Activated CD4-positive, alpha-beta T cell treated with anti-CD3 and anti-CD28 coated beads for 36 hours (primary cell): Measurements from ENCODE around the gene PIM3. TPM values are rescaled to one million over a fixed set of nuclear protein-coding genes. Genes with fewer than 3 reads are reported as not detected.

Experiments used
- ATAC-seq: fragments of 200-7000 bp; cut with Tn5 transposase; one replicate; pipeline ENCODE4 v1.10.0; 2021; ENCODE audit warnings: mild to moderate bottlenecking, moderate library complexity
- CTCF ChIA-PET: fragments of 350-600 bp; sonication (Branson Sonifier 250); formaldehyde crosslinking; loops from one replicate; lab custom pipeline; 2021; ENCODE audit warnings: antibody characterized with exemption; lab: Charles Lee
- POLR2A ChIA-PET: fragments of 350-600 bp; sonication (Branson Sonifier 250); formaldehyde crosslinking; loops from one replicate; lab custom pipeline; 2021; ENCODE audit warnings: antibody characterized with exemption, inconsistent platforms; lab: Charles Lee
- DNase-seq: peaks from one replicate; pipeline ENCODE4 v3.0.0-alpha.2; 2020
- H3K27ac Mint-ChIP-seq: one replicate; pipeline ENCODE4 v1.8.0; 2021; ENCODE audit warnings: mixed read lengths
- H3K27me3 Mint-ChIP-seq: one replicate; pipeline ENCODE4 v1.8.0; 2021; ENCODE audit warnings: mixed read lengths
- H3K36me3 Mint-ChIP-seq: one replicate; pipeline ENCODE4 v1.8.0; 2021; ENCODE audit warnings: low read depth, mixed read lengths
- H3K4me1 Mint-ChIP-seq: one replicate; pipeline ENCODE4 v1.8.0; 2021; ENCODE audit warnings: mixed read lengths
- H3K4me3 Mint-ChIP-seq: one replicate; pipeline ENCODE4 v1.8.0; 2021; ENCODE audit warnings: mild to moderate bottlenecking, moderate library complexity, mixed read lengths
- H3K9me3 Mint-ChIP-seq: one replicate; pipeline ENCODE4 v1.8.0; 2021; ENCODE audit warnings: low read depth, mixed read lengths
- intact Hi-C, 2 experiments: fragments of 100-400 bp; cut with DNase I in 1 of 2; cut with micrococcal nuclease in 1 of 2; formaldehyde crosslinking; loops; one replicate each; pipeline versions ENCODE4 v1.14.2 to v1.15.1; 2022 to 2024; cut with DNase I, micrococcal nuclease
- total RNA-seq, 2 experiments: library from RNA; stranded (reverse); gene quantifications; one replicate each; pipeline ENCODE4 v1.2.3, GENCODE V29; 2021

The PIM3 gene
- total RNA-seq, 2 experiments from 2014 or later: 127 to 165 TPM

DNA sequence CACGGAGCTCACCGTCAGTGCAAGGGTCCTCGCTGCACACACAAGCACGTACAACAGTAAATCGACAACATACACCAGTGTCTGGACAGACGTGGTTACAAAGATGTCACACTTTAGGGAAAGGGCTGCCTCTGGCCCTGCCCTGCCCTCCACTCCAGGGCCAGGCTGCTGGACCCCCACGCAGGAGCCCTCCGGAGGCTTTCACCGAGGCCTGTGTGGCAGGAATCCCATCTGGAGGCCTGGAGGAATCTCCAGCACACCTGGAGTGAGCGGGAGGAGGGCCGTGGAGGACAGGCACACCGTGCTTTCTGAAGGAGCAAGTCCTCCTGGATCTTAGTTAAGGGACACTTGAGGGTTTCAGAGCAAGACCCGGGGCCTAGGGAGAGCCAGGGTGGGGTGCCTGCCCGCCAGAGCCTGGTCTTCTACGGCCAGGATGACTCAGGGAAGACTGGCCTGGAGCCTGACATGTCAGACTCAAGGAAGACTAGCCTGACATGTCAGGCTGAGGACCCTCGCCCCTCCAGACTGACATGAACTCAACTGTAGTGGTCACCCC, 2.1 kb upstream of the PIM3 start:
- CTCF ChIA-PET: no interaction called here
- no peak for ATAC-seq
- Mint-ChIP-seq H3K27me3 (no peaks in the 10 kb centered on the region), H3K36me3 (peaks cover 17% of the 10 kb centered on the region), H3K27ac (peak overlapping the region; percentile 93), H3K4me1 (peaks cover 11% of the 10 kb centered on the region), H3K4me3 (peak overlapping the region; percentile 81), H3K9me3 (no peaks in the 10 kb centered on the region)
- no peak for DNase-seq
- POLR2A ChIA-PET: interaction anchor here (0.6 kb wide), 1 partner anchor 22 kb away, joined by 3 read pairs; no protein-coding TSS in a partner anchor
- intact Hi-C loops: no loop called here

DNA sequence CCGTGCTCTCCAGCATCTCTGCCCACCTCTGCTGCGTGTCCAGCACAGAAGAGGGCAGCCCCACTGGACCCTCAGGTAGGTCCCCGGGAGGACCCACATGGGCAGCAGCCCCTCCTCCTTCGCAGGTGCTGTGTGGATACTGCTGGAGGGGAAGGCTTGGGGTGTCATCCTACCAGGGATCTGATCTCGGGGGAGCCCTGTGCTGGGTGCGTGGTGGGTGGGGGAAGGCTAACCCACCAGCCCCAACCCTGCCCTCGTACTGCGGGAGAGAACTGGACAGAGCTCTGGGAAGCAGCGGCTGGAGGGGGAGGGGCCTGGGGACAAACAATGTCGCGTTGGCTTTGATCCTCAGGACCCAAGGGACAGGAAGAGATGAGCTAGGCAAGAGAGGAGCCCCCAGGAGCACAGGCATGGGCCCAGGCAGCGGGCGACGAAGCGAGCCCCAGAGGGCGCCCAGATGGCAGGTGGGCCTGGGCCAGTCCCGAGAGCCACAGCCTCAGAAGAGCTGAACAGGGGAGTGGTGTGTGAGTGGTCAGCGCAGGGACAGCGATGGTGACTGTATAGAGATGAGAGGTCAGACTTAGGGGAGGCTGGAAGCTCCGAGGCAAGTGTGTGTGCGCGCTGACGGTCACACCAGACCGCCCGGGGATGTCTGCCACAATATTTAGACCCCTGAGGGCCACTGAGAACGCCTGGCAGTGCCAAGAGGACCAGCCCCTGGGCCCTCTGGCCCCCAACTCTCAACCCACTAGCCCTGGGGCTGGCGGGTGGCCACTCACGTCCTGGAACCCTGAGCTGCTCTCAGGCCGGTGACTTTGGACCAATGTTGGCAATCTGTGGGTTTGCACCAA, 1.4 kb upstream of the PIM3 start:
- peaks cover 23% of the 10 kb centered on the region for H3K36me3 Mint-ChIP-seq
- ATAC-seq (no peak), DNase-seq (no peak)
- peak overlapping the region; percentile 81 for H3K4me3 Mint-ChIP-seq
- ChIA-PET POLR2A (interaction anchor here (1.0 to 4.7 kb wide), 2 partner anchors 8 to 22 kb away, joined by 4 to 46 read pairs; no protein-coding TSS in a partner anchor), CTCF (no interaction called here)
- no peaks in the 10 kb centered on the region for H3K27me3 Mint-ChIP-seq
- peaks cover 15% of the 10 kb centered on the region for H3K4me1 Mint-ChIP-seq
- intact Hi-C loops: loop anchor here in 1 of 2 experiments (1.0 kb wide), 1 partner anchor 8 kb away; no protein-coding TSS in a partner anchor
- peak overlapping the region; percentile 93 for H3K27ac Mint-ChIP-seq
- H3K9me3 Mint-ChIP-seq: no peaks in the 10 kb centered on the region

DNA sequence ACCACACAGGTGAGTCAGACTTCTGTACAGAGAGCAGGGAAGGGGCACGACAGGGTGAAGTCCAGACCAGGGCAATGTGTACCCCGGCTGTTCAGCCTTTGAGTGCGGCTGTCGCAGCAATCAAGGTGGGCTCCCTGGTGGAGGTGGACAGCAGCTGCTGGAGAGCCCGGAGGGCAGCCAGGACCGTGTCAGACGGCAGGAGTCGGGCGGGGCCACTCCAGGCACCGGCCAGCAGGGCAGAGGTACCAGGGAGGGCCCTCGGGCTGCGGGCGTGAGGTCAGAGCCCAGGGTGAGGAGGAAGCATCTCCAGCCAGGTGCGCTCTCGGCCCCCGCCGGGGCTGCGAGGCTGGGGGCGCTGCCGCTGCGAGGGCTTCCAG, 802 bp upstream of the PIM3 start:
- ChIA-PET CTCF (interaction anchor here (0.6 to 1.0 kb wide), 2 partner anchors 71 to 214 kb away, joined by 3 to 4 read pairs; no protein-coding TSS in a partner anchor), POLR2A (interaction anchor here (1.0 to 4.7 kb wide), 2 partner anchors 9 to 23 kb away, joined by 3 to 46 read pairs (median 4); no protein-coding TSS in a partner anchor)
- intact Hi-C loops: loop anchor here (1.0 to 5.0 kb wide), 17 partner anchors 8 to 663 kb away; partner anchors contain the start of genes ALG12 (in 1 of the 2), BRD1 (in 1 of the 2), CRELD2 (in 1 of the 2) and MAPK11 (in 1 of the 2)
- H3K36me3 Mint-ChIP-seq: peaks cover 28% of the 10 kb centered on the region
- H3K4me3 Mint-ChIP-seq: peak overlapping the region; percentile 81
- DNase-seq (peak; percentile 65), ATAC-seq (peak; percentile 2)
- peak overlapping the region; percentile 93 for H3K27ac Mint-ChIP-seq
- no peaks in the 10 kb centered on the region for H3K9me3 Mint-ChIP-seq
- peaks cover 21% of the 10 kb centered on the region for H3K4me1 Mint-ChIP-seq
- H3K27me3 Mint-ChIP-seq: no peaks in the 10 kb centered on the region

DNA sequence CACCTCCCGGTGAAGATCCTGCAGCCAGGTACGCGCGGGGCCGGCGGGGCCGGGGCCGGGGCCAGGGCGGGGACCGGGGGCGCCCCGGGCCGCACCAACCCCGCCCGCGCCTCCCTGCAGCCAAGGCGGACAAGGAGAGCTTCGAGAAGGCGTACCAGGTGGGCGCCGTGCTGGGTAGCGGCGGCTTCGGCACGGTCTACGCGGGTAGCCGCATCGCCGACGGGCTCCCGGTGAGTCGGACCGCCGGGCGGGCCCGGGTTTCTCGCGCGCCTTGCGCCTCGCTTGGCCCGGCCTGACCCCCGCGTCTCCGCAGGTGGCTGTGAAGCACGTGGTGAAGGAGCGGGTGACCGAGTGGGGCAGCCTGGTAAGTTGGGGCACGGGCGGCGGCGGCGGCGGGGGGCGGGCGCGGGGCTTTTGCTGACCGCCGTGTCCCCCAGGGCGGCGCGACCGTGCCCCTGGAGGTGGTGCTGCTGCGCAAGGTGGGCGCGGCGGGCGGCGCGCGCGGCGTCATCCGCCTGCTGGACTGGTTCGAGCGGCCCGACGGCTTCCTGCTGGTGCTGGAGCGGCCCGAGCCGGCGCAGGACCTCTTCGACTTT, 531 bp downstream of the PIM3 start:
- intact Hi-C loops: loop anchor here in 1 of 2 experiments (2.0 to 5.0 kb wide), 7 partner anchors 230 to 661 kb away; partner anchors contain the start of genes MAPK11, NCAPH2, PPP6R2 and SCO2
- DNase-seq: peak; percentile 69

DNA sequence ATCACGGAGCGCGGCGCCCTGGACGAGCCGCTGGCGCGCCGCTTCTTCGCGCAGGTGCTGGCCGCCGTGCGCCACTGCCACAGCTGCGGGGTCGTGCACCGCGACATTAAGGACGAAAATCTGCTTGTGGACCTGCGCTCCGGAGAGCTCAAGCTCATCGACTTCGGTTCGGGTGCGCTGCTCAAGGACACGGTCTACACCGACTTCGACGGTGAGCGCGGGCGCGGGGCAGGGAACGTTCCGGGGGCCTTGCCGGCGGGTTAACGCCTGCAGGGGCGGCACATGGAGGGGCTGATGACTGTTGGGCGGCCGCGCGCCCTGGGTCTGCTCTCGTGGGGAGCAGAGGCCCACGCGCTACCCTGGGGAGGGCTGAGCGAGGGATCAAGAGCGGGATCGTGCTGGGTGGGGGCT, 1.0 kb downstream of the PIM3 start:
- peaks cover 33% of the 10 kb centered on the region for H3K4me1 Mint-ChIP-seq
- CTCF ChIA-PET: interaction anchor here (0.5 to 2.7 kb wide), 5 partner anchors 10 to 290 kb away, joined by 3 to 19 read pairs (median 3); partner anchors contain the start of gene HDAC10
- H3K36me3 Mint-ChIP-seq: peaks cover 32% of the 10 kb centered on the region
- ATAC-seq (peak; percentile 3), DNase-seq (no peak)
- H3K27ac Mint-ChIP-seq: peak overlapping the region; percentile 93
- no peaks in the 10 kb centered on the region for H3K27me3 Mint-ChIP-seq
- POLR2A ChIA-PET: interaction anchor here (1.5 to 4.7 kb wide), 6 partner anchors 10 to 44 kb away, joined by 3 to 46 read pairs (median 6); partner anchors contain the start of genes ALG12 and CRELD2
- intact Hi-C loops: loop anchor here (1.0 to 5.0 kb wide), 9 partner anchors 15 to 661 kb away; partner anchors contain the start of genes MAPK11 (in 1 of the 2), NCAPH2 (in 1 of the 2), PPP6R2 (in 1 of the 2) and SCO2 (in 1 of the 2)
- no peaks in the 10 kb centered on the region for H3K9me3 Mint-ChIP-seq
- H3K4me3 Mint-ChIP-seq: peak overlapping the region; percentile 93

More for the DNA sequence above, 531 bp downstream of the PIM3 start:
- Mint-ChIP-seq H3K27ac (peak overlapping the region; percentile 93), H3K9me3 (no peaks in the 10 kb centered on the region), H3K27me3 (no peaks in the 10 kb centered on the region), H3K4me1 (peaks cover 28% of the 10 kb centered on the region), H3K4me3 (peak overlapping the region; percentile 93), H3K36me3 (peaks cover 32% of the 10 kb centered on the region)
- ChIA-PET POLR2A (interaction anchor here (1.1 to 4.7 kb wide), 5 partner anchors 10 to 69 kb away, joined by 3 to 46 read pairs (median 5); partner anchors contain the start of genes ALG12 and CRELD2), CTCF (interaction anchor here (0.6 to 2.7 kb wide), 5 partner anchors 10 to 70 kb away, joined by 3 to 19 read pairs (median 4); no protein-coding TSS in a partner anchor)
- ATAC-seq: no peak

DNA sequence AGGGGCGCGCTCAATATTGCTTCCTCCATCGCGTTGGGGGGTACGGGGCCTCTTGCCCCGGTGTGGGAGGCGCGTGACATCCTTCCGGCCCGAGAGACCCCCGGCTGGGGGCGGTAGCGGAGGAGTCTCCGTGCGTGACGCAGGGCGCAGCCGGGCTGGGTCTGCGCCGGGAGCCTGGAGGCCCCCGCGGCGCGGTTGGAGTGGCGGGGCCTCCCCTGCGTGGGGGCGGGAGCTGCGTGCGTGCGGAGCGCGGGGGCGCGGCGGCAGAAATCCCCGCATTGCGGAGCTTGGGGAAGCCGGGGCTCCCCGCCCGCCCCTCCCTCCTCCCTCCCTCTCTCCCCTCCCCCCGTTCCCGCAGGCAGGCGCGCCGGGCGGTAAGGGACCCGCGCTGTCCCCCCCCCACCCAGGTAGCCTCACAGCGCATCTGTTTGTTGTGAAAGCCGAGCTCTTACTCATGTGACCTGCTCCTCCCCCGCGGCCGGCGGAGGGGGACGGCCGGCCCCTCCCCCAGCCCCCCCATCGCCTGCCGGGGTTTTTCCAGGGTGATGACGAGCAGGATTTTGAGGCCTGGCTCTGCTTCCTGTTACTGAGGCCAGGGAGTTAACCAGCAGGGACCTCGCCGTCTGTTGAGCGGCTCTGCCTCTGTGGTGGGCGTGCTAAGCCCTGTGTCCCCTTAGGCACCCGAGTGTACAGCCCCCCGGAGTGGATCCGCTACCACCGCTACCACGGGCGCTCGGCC, 1.6 kb downstream of the PIM3 start:
- peak overlapping the region; percentile 93 for H3K27ac Mint-ChIP-seq
- no peaks in the 10 kb centered on the region for H3K9me3 Mint-ChIP-seq
- H3K27me3 Mint-ChIP-seq: no peaks in the 10 kb centered on the region
- intact Hi-C loops: loop anchor here (1.0 to 5.0 kb wide), 7 partner anchors 15 to 660 kb away; partner anchors contain the start of genes PPP6R2 (in 1 of the 2) and SCO2 (in 1 of the 2)
- CTCF ChIA-PET: interaction anchor here (0.5 to 2.7 kb wide), 5 partner anchors 10 to 289 kb away, joined by 3 to 19 read pairs (median 3); partner anchors contain the start of gene HDAC10
- peaks cover 32% of the 10 kb centered on the region for H3K36me3 Mint-ChIP-seq
- H3K4me3 Mint-ChIP-seq: peak overlapping the region; percentile 93
- peaks cover 34% of the 10 kb centered on the region for H3K4me1 Mint-ChIP-seq
- DNase-seq (peak; percentile 96), ATAC-seq (peak; percentile 34)
- POLR2A ChIA-PET: interaction anchor here (1.2 to 4.7 kb wide), 8 partner anchors 9 to 44 kb away, joined by 3 to 46 read pairs (median 6); partner anchors contain the start of genes ALG12 and CRELD2

DNA sequence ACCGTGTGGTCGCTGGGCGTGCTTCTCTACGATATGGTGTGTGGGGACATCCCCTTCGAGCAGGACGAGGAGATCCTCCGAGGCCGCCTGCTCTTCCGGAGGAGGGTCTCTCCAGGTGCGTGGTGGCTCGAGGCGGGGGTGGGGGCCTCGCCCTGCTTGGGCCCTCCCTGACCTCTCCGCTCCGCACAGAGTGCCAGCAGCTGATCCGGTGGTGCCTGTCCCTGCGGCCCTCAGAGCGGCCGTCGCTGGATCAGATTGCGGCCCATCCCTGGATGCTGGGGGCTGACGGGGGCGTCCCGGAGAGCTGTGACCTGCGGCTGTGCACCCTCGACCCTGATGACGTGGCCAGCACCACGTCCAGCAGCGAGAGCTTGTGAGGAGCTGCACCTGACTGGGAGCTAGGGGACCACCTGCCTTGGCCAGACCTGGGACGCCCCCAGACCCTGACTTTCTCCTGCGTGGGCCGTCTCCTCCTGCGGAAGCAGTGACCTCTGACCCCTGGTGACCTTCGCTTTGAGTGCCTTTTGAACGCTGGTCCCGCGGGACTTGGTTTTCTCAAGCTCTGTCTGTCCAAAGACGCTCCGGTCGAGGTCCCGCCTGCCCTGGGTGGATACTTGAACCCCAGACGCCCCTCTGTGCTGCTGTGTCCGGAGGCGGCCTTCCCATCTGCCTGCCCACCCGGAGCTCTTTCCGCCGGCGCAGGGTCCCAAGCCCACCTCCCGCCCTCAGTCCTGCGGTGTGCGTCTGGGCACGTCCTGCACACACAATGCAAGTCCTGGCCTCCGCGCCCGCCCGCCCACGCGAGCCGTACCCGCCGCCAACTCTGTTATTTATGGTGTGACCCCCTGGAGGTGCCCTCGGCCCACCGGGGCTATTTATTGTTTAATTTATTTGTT, 2.4 kb downstream of the PIM3 start:
- no peak for ATAC-seq

DNA sequence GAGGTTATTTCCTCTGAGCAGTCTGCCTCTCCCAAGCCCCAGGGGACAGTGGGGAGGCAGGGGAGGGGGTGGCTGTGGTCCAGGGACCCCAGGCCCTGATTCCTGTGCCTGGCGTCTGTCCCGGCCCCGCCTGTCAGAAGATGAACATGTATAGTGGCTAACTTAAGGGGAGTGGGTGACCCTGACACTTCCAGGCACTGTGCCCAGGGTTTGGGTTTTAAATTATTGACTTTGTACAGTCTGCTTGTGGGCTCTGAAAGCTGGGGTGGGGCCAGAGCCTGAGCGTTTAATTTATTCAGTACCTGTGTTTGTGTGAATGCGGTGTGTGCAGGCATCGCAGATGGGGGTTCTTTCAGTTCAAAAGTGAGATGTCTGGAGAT, 3.1 kb downstream of the PIM3 start:
- no peak for ATAC-seq
- Mint-ChIP-seq H3K27ac (peak overlapping the region; percentile 85), H3K9me3 (no peaks in the 10 kb centered on the region), H3K4me1 (peaks cover 41% of the 10 kb centered on the region), H3K36me3 (peaks cover 33% of the 10 kb centered on the region), H3K4me3 (peak overlapping the region; percentile 93), H3K27me3 (no peaks in the 10 kb centered on the region)
- POLR2A ChIA-PET: interaction anchor here (1.4 to 4.7 kb wide), 3 partner anchors 8 to 29 kb away, joined by 3 to 46 read pairs (median 21); no protein-coding TSS in a partner anchor
- CTCF ChIA-PET: interaction anchor here (2.7 kb wide), 1 partner anchor 33 kb away, joined by 19 read pairs; no protein-coding TSS in a partner anchor
- peak; percentile 6 for DNase-seq
- intact Hi-C loops: loop anchor here (2.0 to 5.0 kb wide), 6 partner anchors 13 to 659 kb away; partner anchors contain the start of genes PPP6R2 (in 1 of the 2) and SCO2 (in 1 of the 2)

More for the DNA sequence above, 2.4 kb downstream of the PIM3 start:
- intact Hi-C loops: loop anchor here (1.0 to 5.0 kb wide), 7 partner anchors 14 to 659 kb away; partner anchors contain the start of genes PPP6R2 (in 1 of the 2) and SCO2 (in 1 of the 2)
- Mint-ChIP-seq H3K36me3 (peaks cover 33% of the 10 kb centered on the region), H3K4me1 (peaks cover 42% of the 10 kb centered on the region), H3K9me3 (no peaks in the 10 kb centered on the region), H3K4me3 (peak overlapping the region; percentile 93), H3K27me3 (no peaks in the 10 kb centered on the region), H3K27ac (peak overlapping the region; percentile 85)
- POLR2A ChIA-PET: interaction anchor here (0.6 to 4.7 kb wide), 9 partner anchors 9 to 233 kb away, joined by 3 to 46 read pairs (median 5); partner anchors contain the start of genes ALG12 and CRELD2
- peak; percentile 33 for DNase-seq
- CTCF ChIA-PET: interaction anchor here (1.4 to 2.7 kb wide), 2 partner anchors 12 to 32 kb away, joined by 3 to 19 read pairs; no protein-coding TSS in a partner anchor
